ENCODE results near the gene MICAL3. TPM values are rescaled to one million over a fixed set of nuclear protein-coding genes. Genes with fewer than 3 reads are reported as not detected.

Gene MICAL3
- total and polyA plus RNA-seq, 9 donors, result 17.5 to 106 (median 81.3) TPM

GRCh38 chr22:17982572-17983141 is 41.7 kb downstream of the MICAL3 start:
- 72 to 84% (median 79%) methylated on average over 7 of the region's 7 CpGs for WGBS, 3 donors
- H3K27ac ChIP-seq, result no peak overlapping the region
- H3K36me3 ChIP-seq, result no peaks in the 10 kb centered on the region
- no peak overlapping the region for H3K4me3 ChIP-seq
- intact Hi-C loops (cut with DNase I), result no loop called here
- H3K4me1 ChIP-seq (ENCODE audit: insufficient read depth), result peaks cover 10% of the 10 kb centered on the region
- TF ChIP-seq EP300 (IDR thresholded peaks at IDR 0.05) (no peak), POLR2A (IDR thresholded peaks at IDR 0.05) (no peak)
- TF ChIP-seq, protein P1, sequence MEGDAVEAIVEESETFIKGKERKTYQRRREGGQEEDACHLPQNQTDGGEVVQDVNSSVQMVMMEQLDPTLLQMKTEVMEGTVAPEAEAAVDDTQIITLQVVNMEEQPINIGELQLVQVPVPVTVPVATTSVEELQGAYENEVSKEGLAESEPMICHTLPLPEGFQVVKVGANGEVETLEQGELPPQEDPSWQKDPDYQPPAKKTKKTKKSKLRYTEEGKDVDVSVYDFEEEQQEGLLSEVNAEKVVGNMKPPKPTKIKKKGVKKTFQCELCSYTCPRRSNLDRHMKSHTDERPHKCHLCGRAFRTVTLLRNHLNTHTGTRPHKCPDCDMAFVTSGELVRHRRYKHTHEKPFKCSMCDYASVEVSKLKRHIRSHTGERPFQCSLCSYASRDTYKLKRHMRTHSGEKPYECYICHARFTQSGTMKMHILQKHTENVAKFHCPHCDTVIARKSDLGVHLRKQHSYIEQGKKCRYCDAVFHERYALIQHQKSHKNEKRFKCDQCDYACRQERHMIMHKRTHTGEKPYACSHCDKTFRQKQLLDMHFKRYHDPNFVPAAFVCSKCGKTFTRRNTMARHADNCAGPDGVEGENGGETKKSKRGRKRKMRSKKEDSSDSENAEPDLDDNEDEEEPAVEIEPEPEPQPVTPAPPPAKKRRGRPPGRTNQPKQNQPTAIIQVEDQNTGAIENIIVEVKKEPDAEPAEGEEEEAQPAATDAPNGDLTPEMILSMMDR (IDR thresholded peaks at IDR 0.05), result no peak
- H3K27me3 ChIP-seq, result no peaks in the 10 kb centered on the region
- DNase-seq, result no peak
- no peaks in the 10 kb centered on the region for H3K9me3 ChIP-seq

- intact Hi-C loops (cut with DNase I), result no loop called here
- 88 to 96% (median 95%) methylated on average over 6 of the region's 6 CpGs for WGBS, 3 donors
- Histone ChIP-seq H3K27ac (no peak overlapping the region), H3K4me1 (ENCODE audit: insufficient read depth) (peaks cover 10% of the 10 kb centered on the region), H3K27me3 (no peaks in the 10 kb centered on the region), H3K36me3 (no peaks in the 10 kb centered on the region), H3K4me3 (no peak overlapping the region), H3K9me3 (no peaks in the 10 kb centered on the region)
- TF ChIP-seq, protein P1 (IDR thresholded peaks at IDR 0.05), result no peak
- TF ChIP-seq EP300 (IDR thresholded peaks at IDR 0.05) (no peak), POLR2A (IDR thresholded peaks at IDR 0.05) (no peak)
- no peak for DNase-seq
Observed at GRCh38 chr22:17981497-17981896, 42.9 kb downstream of the MICAL3 start.

DNA sequence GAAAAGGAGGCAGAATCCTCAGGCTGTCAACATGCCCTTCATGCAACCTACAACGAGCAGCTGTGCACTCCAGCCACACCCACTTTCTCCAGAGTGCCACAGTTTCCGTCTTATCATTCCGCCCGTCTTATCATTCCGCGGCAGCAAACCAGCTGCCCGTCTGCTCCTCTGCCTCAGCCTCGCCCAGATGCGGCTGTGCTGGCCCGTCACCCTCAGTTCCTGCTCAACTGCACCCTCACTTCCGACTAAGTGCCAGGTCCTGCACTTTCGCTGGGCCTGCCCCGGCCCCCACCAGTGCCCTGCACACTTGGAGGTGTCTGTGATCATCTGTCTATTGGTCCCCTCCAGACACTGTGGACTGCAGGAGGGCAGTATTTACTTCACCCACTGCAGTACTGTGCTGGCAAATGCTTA is 43.7 kb downstream of the MICAL3 start:
- H3K9me3 ChIP-seq, result no peaks in the 10 kb centered on the region
- no peaks in the 10 kb centered on the region for H3K36me3 ChIP-seq
- no peaks in the 10 kb centered on the region for H3K27me3 ChIP-seq
- 7 to 10% (median 10%) methylated on average over 13 of the region's 13 CpGs for WGBS, 3 donors
- no peak overlapping the region for H3K4me3 ChIP-seq
- H3K27ac ChIP-seq, result peak overlapping the region in 1 of 2 donors; percentile 27
- peaks cover 12% of the 10 kb centered on the region for H3K4me1 ChIP-seq (ENCODE audit: insufficient read depth)
- TF ChIP-seq, protein P1 (IDR thresholded peaks at IDR 0.05), result no peak
- TF ChIP-seq EP300 (IDR thresholded peaks at IDR 0.05) (no peak), POLR2A (IDR thresholded peaks at IDR 0.05) (no peak)
- intact Hi-C loops (cut with DNase I), result no loop called here
- no peak for DNase-seq

DNA sequence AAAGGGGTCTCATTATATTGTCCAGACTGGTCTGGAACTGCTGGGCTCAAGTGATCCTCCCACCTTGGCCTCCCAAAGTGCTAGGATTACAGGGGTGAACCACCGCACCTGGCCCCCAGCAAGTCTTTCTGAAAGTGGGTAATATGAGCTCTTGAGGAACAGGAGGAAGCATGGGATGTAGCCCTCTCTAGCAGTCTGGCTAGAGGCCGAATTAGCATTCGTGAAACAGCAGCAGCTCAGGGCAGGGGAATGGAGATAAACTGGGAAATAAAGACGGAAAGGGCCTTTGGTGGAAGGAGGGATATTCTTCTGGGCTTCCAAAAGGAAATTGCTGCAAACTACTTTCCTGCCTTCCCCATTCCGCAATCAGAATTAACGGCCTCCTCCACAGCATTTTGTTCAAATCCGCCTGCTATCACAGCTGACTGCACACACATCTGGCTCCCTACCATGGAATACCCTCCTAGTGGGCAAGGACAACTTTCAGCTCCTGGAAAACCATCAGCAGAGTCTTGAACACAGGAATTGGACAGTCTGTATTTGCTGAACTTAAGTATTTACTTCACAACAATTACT is 44.3 kb downstream of the MICAL3 start:
- Histone ChIP-seq H3K4me3 (no peak overlapping the region), H3K27me3 (no peaks in the 10 kb centered on the region), H3K36me3 (no peaks in the 10 kb centered on the region), H3K27ac (peak overlapping the region in 1 of 2 donors; percentile 27), H3K9me3 (no peaks in the 10 kb centered on the region), H3K4me1 (ENCODE audit: insufficient read depth) (peaks cover 14% of the 10 kb centered on the region)
- TF ChIP-seq, protein P1 (IDR thresholded peaks at IDR 0.05), result no peak
- TF ChIP-seq EP300 (IDR thresholded peaks at IDR 0.05), result no peak
- TF ChIP-seq POLR2A (IDR thresholded peaks at IDR 0.05), result no peak
- intact Hi-C loops (cut with DNase I), result no loop called here
- no peak for DNase-seq
- WGBS, 3 donors, result 27 to 34% (median 30%) methylated on average over 7 of the region's 7 CpGs
